ENCODE data around the gene DEFB121.
"Not testable (repeated sequence)": the region's sequence is repeated elsewhere in the genome, so short reads cannot be mapped to it uniquely, and the experiment has no call there.

The DEFB121 gene

DNA sequence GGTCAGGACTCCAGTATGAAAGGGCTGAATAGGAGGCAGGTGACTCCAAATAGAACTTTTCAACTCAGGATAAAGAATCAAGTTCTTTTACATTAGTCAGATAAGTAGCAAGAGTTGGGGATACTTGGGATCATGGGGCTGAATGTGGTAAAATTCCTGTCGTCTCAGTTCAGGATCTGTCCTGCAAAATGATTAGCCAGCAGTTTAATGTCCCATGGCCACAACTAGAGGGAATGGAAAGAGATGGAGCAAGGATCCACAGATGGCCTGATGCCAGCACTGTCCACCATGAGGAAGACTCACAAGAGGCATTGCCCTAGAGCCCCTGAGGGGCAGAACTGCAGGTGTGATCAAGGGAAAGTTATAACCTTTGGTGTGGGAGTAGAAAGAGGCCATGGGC lies 2.1 kb downstream of the DEFB121 start:
- TF ChIP-seq, protein P1, sequence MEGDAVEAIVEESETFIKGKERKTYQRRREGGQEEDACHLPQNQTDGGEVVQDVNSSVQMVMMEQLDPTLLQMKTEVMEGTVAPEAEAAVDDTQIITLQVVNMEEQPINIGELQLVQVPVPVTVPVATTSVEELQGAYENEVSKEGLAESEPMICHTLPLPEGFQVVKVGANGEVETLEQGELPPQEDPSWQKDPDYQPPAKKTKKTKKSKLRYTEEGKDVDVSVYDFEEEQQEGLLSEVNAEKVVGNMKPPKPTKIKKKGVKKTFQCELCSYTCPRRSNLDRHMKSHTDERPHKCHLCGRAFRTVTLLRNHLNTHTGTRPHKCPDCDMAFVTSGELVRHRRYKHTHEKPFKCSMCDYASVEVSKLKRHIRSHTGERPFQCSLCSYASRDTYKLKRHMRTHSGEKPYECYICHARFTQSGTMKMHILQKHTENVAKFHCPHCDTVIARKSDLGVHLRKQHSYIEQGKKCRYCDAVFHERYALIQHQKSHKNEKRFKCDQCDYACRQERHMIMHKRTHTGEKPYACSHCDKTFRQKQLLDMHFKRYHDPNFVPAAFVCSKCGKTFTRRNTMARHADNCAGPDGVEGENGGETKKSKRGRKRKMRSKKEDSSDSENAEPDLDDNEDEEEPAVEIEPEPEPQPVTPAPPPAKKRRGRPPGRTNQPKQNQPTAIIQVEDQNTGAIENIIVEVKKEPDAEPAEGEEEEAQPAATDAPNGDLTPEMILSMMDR (IDR thresholded peaks at IDR 0.05; ENCODE audit: borderline replicate concordance, insufficient read depth, low read depth, low read length) = no peak

DNA sequence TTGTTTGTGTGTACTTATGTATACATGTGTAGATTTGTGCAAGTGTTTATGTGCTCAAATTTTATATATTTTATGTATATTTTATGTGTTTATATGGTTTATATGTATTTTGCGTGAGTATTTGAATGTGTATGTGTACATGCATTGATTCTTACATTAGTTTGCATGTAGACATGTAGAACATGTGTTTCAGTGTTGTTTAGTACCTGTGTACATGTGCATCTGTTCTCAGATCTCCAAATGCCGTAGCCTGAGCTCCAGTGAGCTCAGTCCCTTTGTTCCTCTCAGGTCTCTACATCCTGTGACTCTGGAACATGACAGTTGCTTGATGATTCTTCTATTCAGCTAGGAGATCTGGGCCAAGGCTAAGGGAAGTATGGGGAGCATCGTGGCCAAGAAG lies 11.1 kb downstream of the DEFB121 start:
- H3K4me3 ChIP-seq (ENCODE audit: low read depth, low read length) = no peak overlapping the region
- TF ChIP-seq, protein P1 (IDR thresholded peaks at IDR 0.05; ENCODE audit: borderline replicate concordance, insufficient read depth, low read depth, low read length) = no peak

More for the DNA sequence above, 2.1 kb downstream of the DEFB121 start:
- no peak overlapping the region for H3K4me3 ChIP-seq (ENCODE audit: low read depth, low read length)

DNA sequence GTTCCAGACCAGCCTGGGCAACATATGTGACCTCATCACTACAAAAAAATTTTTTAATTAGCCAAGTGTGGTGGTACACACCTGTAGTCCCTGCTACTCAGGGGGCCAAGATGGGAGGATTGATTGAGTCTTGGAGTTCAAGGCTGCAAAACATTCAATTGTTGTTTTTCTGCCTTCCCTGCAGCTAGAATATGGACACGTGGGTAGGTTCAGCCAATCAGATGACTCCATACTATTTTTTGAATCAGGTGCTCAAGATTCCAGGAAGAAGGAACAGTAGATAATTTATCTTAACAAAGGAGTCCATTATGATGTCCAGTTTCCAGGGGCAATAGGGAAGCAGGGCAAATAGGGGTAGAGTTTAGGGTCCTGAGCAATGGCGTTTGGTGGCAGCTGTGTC lies 13.2 kb downstream of the DEFB121 start:
- no peak overlapping the region for H3K4me3 ChIP-seq (ENCODE audit: low read depth, low read length)
- TF ChIP-seq, protein P1 (IDR thresholded peaks at IDR 0.05; ENCODE audit: borderline replicate concordance, insufficient read depth, low read depth, low read length) = no peak

DNA sequence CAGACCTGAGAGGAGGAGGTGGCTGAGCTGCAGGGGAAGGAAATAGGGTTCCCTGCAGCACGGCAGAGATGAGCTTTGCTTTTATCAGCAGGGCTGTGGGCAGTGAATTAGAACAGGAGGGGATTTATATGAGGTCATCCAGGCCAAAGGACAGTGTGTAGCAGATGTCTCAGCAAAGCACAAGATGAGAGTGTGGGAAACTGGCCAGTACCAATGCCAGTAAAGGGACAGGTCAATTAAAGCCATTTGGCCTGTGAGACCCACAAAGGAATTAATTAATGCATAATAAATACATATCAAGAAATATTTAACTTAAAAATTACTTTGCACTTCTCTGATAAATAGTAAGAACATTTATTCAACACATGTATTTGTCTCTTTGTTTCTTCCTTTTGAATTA lies 15.5 kb downstream of the DEFB121 start, which contains the start of gene DEFB119:
Gene DEFB119, minus strand, starts transcription at position 101 of the 400 bp plus-strand sequence. CDS start 107 bp downstream, outside the sequence.
- no peak within 1 kb of the TSS for H3K4me3 ChIP-seq (ENCODE audit: low read depth, low read length)
- TF ChIP-seq, protein P1 (IDR thresholded peaks at IDR 0.05; ENCODE audit: borderline replicate concordance, insufficient read depth, low read depth, low read length) = no peak

DNA sequence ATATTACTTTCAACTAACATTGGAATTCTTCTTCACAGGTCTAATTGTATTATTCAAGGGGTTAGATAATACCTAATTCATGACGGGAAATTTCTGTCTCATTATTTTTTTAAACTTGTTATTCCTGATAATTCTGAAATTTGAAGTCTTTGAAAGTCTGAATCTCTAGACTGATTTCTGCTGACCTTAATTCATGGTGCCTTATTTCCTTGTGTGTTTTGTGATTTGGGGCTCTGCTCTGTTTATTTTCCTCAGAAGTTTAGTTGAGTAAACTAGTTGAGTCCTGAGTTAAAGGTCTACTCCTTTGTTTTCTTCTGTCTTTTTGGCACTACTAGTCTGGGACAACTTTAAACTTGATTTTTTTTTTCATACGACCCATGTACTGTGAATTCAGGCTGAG lies 31.7 kb downstream of the DEFB121 start:
- H3K4me3 ChIP-seq (ENCODE audit: low read depth, low read length) = no peak overlapping the region
- TF ChIP-seq, protein P1 (IDR thresholded peaks at IDR 0.05; ENCODE audit: borderline replicate concordance, insufficient read depth, low read depth, low read length) = no peak

DNA sequence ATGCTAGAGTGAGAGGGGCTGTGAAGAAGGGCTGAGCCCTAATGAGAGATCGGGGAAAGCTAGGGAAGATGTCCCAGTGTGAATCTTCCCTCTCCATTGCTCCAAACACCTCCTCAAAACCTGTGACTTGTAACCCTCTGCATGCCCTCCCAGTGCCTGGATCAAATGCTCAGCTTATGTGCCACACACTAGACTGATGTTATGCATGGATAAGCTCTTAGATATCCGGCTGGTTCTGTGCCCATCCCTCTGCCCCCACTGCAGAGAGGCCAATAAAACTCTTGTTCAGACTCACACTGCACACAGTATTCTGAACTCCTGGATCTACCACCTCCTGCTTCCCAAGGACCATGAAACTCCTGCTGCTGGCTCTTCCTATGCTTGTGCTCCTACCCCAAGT lies 37.7 kb downstream of the DEFB121 start, which contains the start of gene DEFB118:
Gene DEFB118, plus strand, starts transcription at position 301 of the 400 bp plus-strand sequence. Its CDS starts 50 bp downstream, at position 351.
- no peak within 1 kb of the TSS for H3K4me3 ChIP-seq (ENCODE audit: low read depth, low read length)
- TF ChIP-seq, protein P1 (IDR thresholded peaks at IDR 0.05; ENCODE audit: borderline replicate concordance, insufficient read depth, low read depth, low read length) = no peak

DNA sequence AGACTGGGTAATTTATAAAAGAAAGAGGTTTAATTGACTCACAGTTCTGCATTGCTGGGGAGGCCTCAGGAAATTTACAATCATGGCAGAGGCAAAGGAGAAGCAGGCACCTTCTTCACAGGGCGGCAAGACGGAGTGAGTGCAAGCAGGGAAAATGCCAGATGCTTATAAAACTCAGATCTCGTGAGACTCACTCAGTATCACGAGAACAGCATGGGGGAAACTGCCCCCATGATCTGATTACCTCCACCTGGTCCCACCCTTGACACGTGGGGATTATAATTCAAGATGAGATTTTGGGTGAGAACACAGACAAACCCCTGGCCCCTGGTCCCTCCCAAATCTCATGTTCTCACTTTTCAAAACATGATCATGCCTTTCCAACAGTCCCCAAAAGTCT lies 41.7 kb downstream of the DEFB121 start:
- not testable (repeated sequence) for H3K4me3 ChIP-seq (ENCODE audit: low read depth, low read length)

DNA sequence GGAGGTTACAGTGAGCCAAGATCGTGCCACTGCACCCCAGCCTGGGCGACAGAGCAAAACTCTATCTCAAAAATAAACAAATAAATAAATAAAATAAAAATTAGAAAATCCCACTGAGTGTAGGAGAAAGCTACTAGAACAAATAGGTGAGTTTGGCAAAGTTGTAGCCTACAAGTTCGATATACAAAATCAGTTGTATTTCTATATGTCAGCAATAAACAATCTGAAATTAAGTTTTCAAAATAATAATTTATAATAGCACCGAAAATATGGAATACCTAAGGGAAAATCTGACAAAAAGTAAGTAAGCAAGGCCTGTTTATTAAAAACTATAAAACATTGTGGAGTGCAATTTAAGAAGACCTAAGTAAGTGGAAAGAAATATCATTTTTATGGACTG lies 42.7 kb downstream of the DEFB121 start:
- no peak overlapping the region for H3K4me3 ChIP-seq (ENCODE audit: low read depth, low read length)
- TF ChIP-seq, protein P1 (IDR thresholded peaks at IDR 0.05; ENCODE audit: borderline replicate concordance, insufficient read depth, low read depth, low read length) = no peak

Measured in GM12875 (cell line).